ENCODE data around the gene SLC39A12.

DNA sequence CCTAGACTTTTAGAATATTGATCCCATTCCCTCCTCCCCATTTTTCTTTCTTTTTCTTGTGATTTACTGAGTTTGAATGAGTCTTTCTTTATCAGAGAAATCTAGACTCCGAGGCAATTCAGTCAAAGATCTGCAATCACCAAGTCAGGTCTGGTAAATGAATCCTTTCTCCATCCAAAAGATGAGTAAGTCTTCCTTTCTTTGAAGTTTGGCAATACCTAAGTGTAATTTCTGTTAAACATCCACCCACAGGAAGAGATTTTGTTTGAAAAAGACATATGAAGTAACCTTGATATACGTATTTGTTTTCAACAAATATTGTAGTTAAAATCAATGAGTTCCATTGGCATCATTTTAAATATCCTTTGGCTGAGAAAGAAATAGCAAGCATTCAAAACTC lies 58.3 kb downstream of the SLC39A12 start:
- no peak for TF ChIP-seq ZNF70 (CRISPR knock-in tag; IDR thresholded peaks at IDR 0.05)
- TF ChIP-seq ARNTL (CRISPR knock-in tag; IDR thresholded peaks at IDR 0.05; ENCODE audit: borderline replicate concordance, low read depth): no peak
- TF ChIP-seq GLIS3 (CRISPR knock-in tag; IDR thresholded peaks at IDR 0.05): no peak
- no peak for TF ChIP-seq CREB5 (CRISPR knock-in tag; IDR thresholded peaks at IDR 0.05; ENCODE audit: low read depth)
- TF ChIP-seq SNAI2 (CRISPR knock-in tag; IDR thresholded peaks at IDR 0.05): no peak
- no peak for TF ChIP-seq ZNF8 (CRISPR knock-in tag; IDR thresholded peaks at IDR 0.05)
- TF ChIP-seq TCF4 (CRISPR knock-in tag; IDR thresholded peaks at IDR 0.05; ENCODE audit: borderline replicate concordance): no peak
- no peak for TF ChIP-seq ZNF565 (CRISPR knock-in tag; conservative IDR thresholded peaks at IDR 0.05; ENCODE audit: low read depth)
- no peak for TF ChIP-seq TOX (CRISPR knock-in tag; IDR thresholded peaks at IDR 0.05; ENCODE audit: borderline replicate concordance)
- no peak for TF ChIP-seq PATZ1 (CRISPR knock-in tag; IDR thresholded peaks at IDR 0.05; ENCODE audit: borderline replicate concordance)
- TF ChIP-seq TSHZ2 (CRISPR knock-in tag; IDR thresholded peaks at IDR 0.05): no peak
- TF ChIP-seq, protein P1, sequence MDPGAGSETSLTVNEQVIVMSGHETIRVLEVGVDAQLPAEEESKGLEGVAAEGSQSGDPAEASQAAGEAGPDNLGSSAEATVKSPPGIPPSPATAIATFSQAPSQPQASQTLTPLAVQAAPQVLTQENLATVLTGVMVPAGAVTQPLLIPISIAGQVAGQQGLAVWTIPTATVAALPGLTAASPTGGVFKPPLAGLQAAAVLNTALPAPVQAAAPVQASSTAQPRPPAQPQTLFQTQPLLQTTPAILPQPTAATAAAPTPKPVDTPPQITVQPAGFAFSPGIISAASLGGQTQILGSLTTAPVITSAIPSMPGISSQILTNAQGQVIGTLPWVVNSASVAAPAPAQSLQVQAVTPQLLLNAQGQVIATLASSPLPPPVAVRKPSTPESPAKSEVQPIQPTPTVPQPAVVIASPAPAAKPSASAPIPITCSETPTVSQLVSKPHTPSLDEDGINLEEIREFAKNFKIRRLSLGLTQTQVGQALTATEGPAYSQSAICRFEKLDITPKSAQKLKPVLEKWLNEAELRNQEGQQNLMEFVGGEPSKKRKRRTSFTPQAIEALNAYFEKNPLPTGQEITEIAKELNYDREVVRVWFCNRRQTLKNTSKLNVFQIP (CRISPR knock-in tag; IDR thresholded peaks at IDR 0.05; ENCODE audit: borderline replicate concordance, low read depth): no peak
- TF ChIP-seq ZFP30 (CRISPR knock-in tag; IDR thresholded peaks at IDR 0.05): no peak
- TF ChIP-seq CSDC2 (CRISPR knock-in tag; IDR thresholded peaks at IDR 0.05): no peak
